GM12864 (cell line): Measurements from ENCODE around the gene SNTG2.

Experiments used
- DNase-seq: peaks from one replicate; pipeline ENCODE4 v3.0.0-alpha.2; 2011; ENCODE audit warnings: low read depth
- H3K4me3 ChIP-seq: 2 replicates; pipeline ENCODE4 v1.5.1; 2011; ENCODE audit warnings: mild to moderate bottlenecking, low read depth, low read length, control low read depth
- TF ChIP-seq, protein P1 (sequence below): IDR thresholded peaks from 2 replicates; pipeline ENCODE4 v1.5.1; 2011; ENCODE audit warnings: low read depth, mild to moderate bottlenecking, moderate library complexity, low read length, control low read depth, inconsistent platforms; ENCODE audit errors: missing control alignments

SNTG2 gene

DNA sequence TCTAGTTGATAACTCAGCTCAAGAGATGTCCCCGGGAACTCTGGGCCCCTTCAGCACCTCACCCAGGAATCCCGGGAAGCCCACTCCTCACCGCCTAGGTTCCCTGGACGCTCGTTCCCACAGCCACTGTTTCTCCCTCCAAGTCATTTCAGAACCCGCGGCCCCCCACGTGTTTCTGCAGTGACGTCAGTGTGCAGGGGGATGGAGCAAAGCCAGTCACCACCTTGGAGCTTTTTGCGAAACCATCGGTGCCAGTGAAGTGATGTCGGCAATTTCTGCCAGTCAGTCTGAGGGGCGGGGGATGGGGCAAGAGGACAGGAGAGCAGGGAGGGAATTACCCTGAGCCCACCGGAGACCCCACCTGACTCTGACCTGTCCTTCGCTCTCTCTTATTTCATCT is 119.2 kb downstream of the SNTG2 start:
- no peak overlapping the region for H3K4me3 ChIP-seq
- no peak for DNase-seq
- TF ChIP-seq, protein P1, sequence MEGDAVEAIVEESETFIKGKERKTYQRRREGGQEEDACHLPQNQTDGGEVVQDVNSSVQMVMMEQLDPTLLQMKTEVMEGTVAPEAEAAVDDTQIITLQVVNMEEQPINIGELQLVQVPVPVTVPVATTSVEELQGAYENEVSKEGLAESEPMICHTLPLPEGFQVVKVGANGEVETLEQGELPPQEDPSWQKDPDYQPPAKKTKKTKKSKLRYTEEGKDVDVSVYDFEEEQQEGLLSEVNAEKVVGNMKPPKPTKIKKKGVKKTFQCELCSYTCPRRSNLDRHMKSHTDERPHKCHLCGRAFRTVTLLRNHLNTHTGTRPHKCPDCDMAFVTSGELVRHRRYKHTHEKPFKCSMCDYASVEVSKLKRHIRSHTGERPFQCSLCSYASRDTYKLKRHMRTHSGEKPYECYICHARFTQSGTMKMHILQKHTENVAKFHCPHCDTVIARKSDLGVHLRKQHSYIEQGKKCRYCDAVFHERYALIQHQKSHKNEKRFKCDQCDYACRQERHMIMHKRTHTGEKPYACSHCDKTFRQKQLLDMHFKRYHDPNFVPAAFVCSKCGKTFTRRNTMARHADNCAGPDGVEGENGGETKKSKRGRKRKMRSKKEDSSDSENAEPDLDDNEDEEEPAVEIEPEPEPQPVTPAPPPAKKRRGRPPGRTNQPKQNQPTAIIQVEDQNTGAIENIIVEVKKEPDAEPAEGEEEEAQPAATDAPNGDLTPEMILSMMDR = no peak

DNA sequence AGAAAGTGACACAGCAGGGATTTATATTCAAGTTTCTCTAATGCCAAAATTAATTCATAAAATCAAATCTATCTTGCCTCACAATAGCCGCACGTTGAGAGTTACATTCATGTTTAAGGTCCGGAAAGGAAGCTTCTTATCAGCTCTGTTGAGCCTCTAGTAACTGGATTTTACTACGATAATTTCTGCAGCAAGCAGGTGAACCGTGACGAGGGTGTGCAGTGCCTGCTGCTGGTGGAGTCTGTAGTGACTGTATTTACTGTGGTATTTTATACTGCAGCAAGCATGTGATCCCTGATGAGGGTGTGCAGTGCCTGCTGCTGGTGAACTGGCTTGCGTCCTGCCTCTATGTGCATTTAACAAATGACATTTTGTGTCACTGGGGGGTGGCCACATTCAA is 120.0 kb downstream of the SNTG2 start:
- DNase-seq = no peak
- TF ChIP-seq, protein P1 = no peak
- no peak overlapping the region for H3K4me3 ChIP-seq

DNA sequence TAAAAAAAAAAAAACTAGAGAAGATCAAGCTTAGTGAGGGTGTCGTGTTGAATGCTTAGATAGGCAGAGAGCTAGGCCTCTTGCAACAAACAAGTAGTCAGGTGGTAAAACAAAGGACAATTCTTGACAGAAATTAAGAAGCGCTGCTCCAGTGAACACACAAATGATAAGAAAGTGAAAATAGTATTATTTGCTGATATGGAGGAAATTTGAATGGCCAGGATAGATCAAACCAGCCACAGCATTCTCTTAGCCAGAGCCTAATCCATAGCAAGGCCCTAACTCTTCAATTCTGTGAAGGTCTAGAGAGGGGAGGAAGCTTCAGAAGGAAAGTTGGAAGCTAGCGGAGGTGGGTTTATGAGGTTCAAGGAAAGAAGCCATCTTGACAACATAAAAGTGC is 121.0 kb downstream of the SNTG2 start:
- DNase-seq = no peak
- H3K4me3 ChIP-seq = no peak overlapping the region
- TF ChIP-seq, protein P1 = no peak

DNA sequence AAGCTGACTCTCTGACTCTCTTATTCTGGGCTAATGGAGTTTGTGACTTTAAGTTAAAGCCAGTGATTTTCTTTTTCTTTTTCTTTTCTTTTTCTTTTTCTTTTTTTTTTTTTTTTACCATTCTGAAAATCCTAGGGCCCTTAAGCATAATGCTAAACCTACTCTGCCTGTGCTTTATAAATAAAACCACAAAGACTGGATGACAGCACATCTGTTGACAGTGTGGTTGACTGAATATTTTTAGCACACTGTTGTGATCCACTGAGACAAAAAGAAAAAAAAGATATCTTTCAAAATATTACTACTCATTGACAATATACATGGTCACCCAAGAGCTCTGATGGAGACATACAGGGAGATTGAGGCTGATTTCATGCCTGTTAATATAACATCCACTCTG is 121.6 kb downstream of the SNTG2 start:
- H3K4me3 ChIP-seq = no peak overlapping the region
- DNase-seq = no peak
- TF ChIP-seq, protein P1 = no peak

DNA sequence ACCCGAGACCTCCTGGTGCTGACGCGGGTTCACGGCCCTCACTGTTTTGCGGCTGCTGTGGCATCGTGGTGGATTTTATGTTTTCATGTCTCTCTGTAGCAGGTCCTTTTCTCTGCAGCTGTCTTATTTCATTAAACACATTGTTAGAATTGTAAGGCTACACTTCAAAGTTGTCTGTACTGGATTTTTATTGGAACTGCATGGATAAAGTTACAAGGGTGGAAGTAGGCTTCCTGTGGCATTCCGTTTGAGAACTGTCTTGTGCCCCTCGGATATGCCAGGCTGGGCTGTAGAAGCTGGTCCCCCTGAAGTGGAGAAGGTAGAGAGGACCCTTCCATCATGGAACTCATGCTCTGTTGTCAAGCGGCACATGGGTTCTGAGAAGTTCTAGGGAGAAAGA is 127.3 kb downstream of the SNTG2 start:
- DNase-seq = no peak
- TF ChIP-seq, protein P1 = no peak
- no peak overlapping the region for H3K4me3 ChIP-seq

DNA sequence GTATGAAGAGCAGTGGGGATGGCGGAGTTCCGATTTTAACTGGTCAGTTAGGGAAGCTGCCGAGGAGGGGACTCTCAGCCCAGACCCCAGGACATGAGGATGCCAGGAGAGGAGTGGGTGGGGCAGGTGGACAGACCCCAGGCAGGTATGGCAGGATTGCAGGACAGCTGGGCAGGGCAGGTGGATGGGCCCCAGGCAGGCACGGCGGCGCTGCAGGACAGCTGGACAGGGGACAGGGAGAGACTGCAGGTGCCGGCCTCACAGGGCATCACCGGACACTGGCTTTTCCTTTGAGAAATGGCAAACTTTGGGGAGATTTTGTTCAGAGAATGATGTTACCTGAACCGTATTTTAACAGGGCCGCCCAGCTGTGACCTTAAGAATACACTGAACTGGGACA is 127.7 kb downstream of the SNTG2 start:
- TF ChIP-seq, protein P1 = no peak

DNA sequence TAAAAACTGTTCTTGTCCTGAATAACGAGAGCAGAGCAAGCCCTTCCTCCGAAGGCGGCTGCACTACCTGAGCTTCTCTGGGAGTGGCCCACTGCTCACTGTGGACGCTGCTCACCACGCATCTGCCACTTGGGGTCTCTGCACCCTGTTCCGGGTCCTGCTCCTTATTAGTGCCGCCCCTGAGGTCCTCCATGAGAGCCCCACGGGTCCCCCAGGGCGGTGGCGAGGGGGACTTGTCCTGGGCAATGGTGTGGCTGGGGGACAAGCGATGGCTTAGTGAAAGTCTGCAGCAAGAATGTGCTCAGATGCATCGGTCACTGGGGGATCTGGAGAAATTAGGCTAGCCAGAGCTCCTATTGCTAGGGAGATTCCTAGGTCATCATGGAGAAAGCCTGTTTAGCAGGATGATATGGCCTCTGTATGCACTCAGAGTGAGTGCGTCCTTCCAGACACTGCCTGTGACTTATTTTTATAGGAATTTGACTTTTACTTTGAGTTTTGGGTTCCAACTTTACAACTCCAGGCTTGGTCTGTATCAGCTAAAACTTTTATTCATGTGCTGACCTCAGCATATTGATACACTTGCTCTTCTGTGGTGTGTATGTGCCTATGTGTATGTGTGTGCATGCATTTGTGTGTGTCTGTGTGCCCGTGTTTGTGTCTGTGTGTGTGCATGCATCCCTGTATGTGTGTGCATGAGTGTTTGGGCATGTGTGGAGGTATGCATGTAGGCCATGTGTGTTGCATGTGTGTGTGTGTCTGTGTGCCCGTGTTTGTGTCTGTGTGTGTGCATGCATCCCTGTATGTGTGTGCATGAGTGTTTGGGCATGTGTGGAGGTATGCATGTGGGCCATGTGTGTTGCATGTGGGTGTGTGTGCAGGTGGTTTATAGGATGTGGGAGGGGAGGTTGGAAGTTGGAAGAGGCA is 129.5 kb downstream of the SNTG2 start:
- DNase-seq = no peak
- TF ChIP-seq, protein P1 = no peak
- H3K4me3 ChIP-seq = no peak overlapping the region

More for the DNA sequence above, 127.7 kb downstream of the SNTG2 start:
- no peak for DNase-seq
- H3K4me3 ChIP-seq = no peak overlapping the region
